HCT116 (cell line): Measurements from ENCODE around the gene ADD2. TPM values are rescaled to one million over a fixed set of nuclear protein-coding genes. Genes with fewer than 3 reads are reported as not detected.

Source experiments
- ATAC-seq: fragments of 200-7000 bp; cut with Tn5 transposase; 2 replicates; pipeline ENCODE4 v1.9.1; 2020; ENCODE audit warnings: mild to moderate bottlenecking, moderate library complexity
- BruUV-seq: library from RNA; stranded (reverse); fragments of 400-500 nt; replicated peaks from 2 replicates; lab custom pipeline; 2021; lab: Mats Ljungman, UMichigan
- CTCF ChIA-PET: fragments of 300-600 bp; sonication (Branson Sonifier 250); formaldehyde crosslinking; loops from one replicate; lab custom pipeline; 2021; ENCODE audit warnings: antibody characterized with exemption; lab: Charles Lee
- POLR2A ChIA-PET: fragments of 300-600, 350-600 bp; sonication (Branson Sonifier 250); formaldehyde crosslinking; loops from one replicate; lab custom pipeline; 2021; ENCODE audit warnings: antibody characterized with exemption; lab: Charles Lee
- RAD21 ChIA-PET, 2 experiments: fragments of 300-600 bp; sonication (Branson Sonifier 250); formaldehyde crosslinking; loops; one replicate each; lab custom pipeline; 2023; ENCODE audit warnings: low total read pairs in 2 of 2; ENCODE audit not compliant: uncharacterized antibody in 2 of 2, unreplicated experiment in 2 of 2, low non-redundant PET in 1 of 2; lab: Charles Lee
- DNase-seq: peaks from one replicate; pipeline ENCODE4 v3.0.0-alpha.2; 2010; ENCODE audit warnings: low read depth, low spot score
- H2AFZ ChIP-seq: fragments of 200-600 bp; shearing (Covaris generic), sonication (generic); 2 replicates; pipeline ENCODE4 v1.6.1; 2017; ENCODE audit warnings: low read depth, mixed run types, mixed read lengths, antibody characterized with exemption, low read length; ENCODE audit not compliant: poor library complexity, severe bottlenecking
- H3K27ac ChIP-seq: 2 replicates; pipeline ENCODE4 v1.5.1; 2012; ENCODE audit warnings: low read depth, low read length
- H3K27me3 ChIP-seq: fragments of 200-600 bp; sonication (generic); 2 replicates; pipeline ENCODE4 v1.6.1; 2016; ENCODE audit warnings: mixed run types, low read length, mixed read lengths; ENCODE audit not compliant: insufficient read depth
- H3K36me3 ChIP-seq, 2 experiments: fragments of 200-500 bp in 1 of 2; fragments of 200-600 bp in 1 of 2; sonication (Bioruptor generic) in 1 of 2; sonication (generic) in 1 of 2; 2 replicates each; pipeline versions ENCODE4 v1.5.1 to v1.6.1; 2014 to 2016; ENCODE audit warnings: low read length in 2 of 2, inconsistent platforms in 1 of 2, mixed read lengths in 1 of 2, mixed run types in 1 of 2; ENCODE audit not compliant: insufficient read depth in 2 of 2, control insufficient read depth in 1 of 2
- H3K4me1 ChIP-seq, 2 experiments: fragments of 200-600 bp in 1 of 2; sonication (generic) in 1 of 2; 2 replicates each; pipeline versions ENCODE4 v1.5.1 to v1.6.1; 2012 to 2017; ENCODE audit warnings: low read length in 2 of 2, inconsistent platforms in 1 of 2, mild to moderate bottlenecking in 1 of 2, mixed read lengths in 1 of 2, mixed run types in 1 of 2, moderate library complexity in 1 of 2; ENCODE audit not compliant: insufficient read depth in 2 of 2, control insufficient read depth in 1 of 2
- H3K4me2 ChIP-seq: fragments of 200-600 bp; sonication (generic); 2 replicates; pipeline ENCODE4 v1.6.1; 2017; ENCODE audit warnings: mixed run types, low read length, mixed read lengths
- H3K4me3 ChIP-seq, 2 experiments: fragments of 200-600 bp in 1 of 2; sonication (generic) in 1 of 2; replicated peaks in 1 of 2; 2 replicates each; pipeline ENCODE4 v1.5.1; 2011 to 2016; ENCODE audit warnings: low read length in 2 of 2, control low read depth in 1 of 2, low read depth in 1 of 2, mild to moderate bottlenecking in 1 of 2, mixed read lengths in 1 of 2, mixed run types in 1 of 2
- H3K79me2 ChIP-seq: fragments of 200-600 bp; sonication (generic); 2 replicates; pipeline ENCODE4 v1.6.1; 2017; ENCODE audit warnings: mild to moderate bottlenecking, mixed run types, low read length, moderate library complexity, mixed read lengths; ENCODE audit not compliant: insufficient read depth
- H3K9ac ChIP-seq: fragments of 200-600 bp; sonication (generic); 2 replicates; pipeline ENCODE4 v1.6.1; 2016; ENCODE audit warnings: low read length, mixed read lengths
- H3K9me2 ChIP-seq: fragments of 200-600 bp; sonication (generic), shearing (Covaris generic); 2 replicates; pipeline ENCODE4 v1.6.1; 2017; ENCODE audit warnings: mixed run types, mild to moderate bottlenecking, moderate library complexity; ENCODE audit not compliant: insufficient read depth
- H3K9me3 ChIP-seq, 2 experiments: fragments of 200-500 bp in 1 of 2; fragments of 200-600 bp in 1 of 2; sonication (Bioruptor generic) in 1 of 2; sonication (generic) in 1 of 2; 2 replicates each; pipeline ENCODE4 v1.6.1; 2014 to 2017; ENCODE audit warnings: low read length in 2 of 2, mixed read lengths in 2 of 2, inconsistent platforms in 1 of 2, low read depth in 1 of 2, mild to moderate bottlenecking in 1 of 2, mixed run types in 1 of 2, moderate library complexity in 1 of 2; ENCODE audit not compliant: control insufficient read depth in 1 of 2, insufficient read depth in 1 of 2
- H4K20me1 ChIP-seq: fragments of 200-600 bp; sonication (generic), shearing (Covaris generic); 2 replicates; pipeline ENCODE4 v1.6.1; 2017; ENCODE audit warnings: mixed run types, mild to moderate bottlenecking, moderate library complexity; ENCODE audit not compliant: insufficient read depth
- CTCF ChIP-seq, 3 experiments: fragments of 200-600 bp in 1 of 3; sonication (generic) in 1 of 3; IDR thresholded peaks in 2 of 3; conservative IDR thresholded peaks in 1 of 3; 2 replicates each; pipeline ENCODE4 v1.5.1; 2012 to 2017; ENCODE audit warnings: low read depth in 2 of 3, low read length in 2 of 3, antibody characterized with exemption in 1 of 3, borderline replicate concordance in 1 of 3, control low read depth in 1 of 3, mild to moderate bottlenecking in 1 of 3, mixed read lengths in 1 of 3, mixed run types in 1 of 3, moderate library complexity in 1 of 3; ENCODE audit not compliant: insufficient read depth in 1 of 3
- ELF1 ChIP-seq: IDR thresholded peaks from 2 replicates; pipeline ENCODE4 v1.6.1; 2012; ENCODE audit warnings: low read depth, borderline replicate concordance
- EZH2phosphoT487 ChIP-seq: fragments of 200-600 bp; IDR thresholded peaks from 2 replicates; pipeline ENCODE4 v1.6.1; 2018; ENCODE audit warnings: antibody characterized with exemption, borderline replicate concordance
- FOSL1 ChIP-seq: IDR thresholded peaks from 2 replicates; pipeline ENCODE4 v1.6.1; 2012; ENCODE audit warnings: low read depth
- MAX ChIP-seq: IDR thresholded peaks from 2 replicates; pipeline ENCODE4 v1.6.1; 2012
- RAD21 ChIP-seq: IDR thresholded peaks from 2 replicates; pipeline ENCODE4 v1.6.1; 2012; ENCODE audit warnings: low read depth, mild to moderate bottlenecking
- YY1 ChIP-seq: IDR thresholded peaks from 2 replicates; pipeline ENCODE4 v1.6.1; 2011; ENCODE audit warnings: low read length, low read depth, moderate library complexity, mild to moderate bottlenecking; ENCODE audit not compliant: insufficient replicate concordance; ENCODE audit errors: extremely low read depth
- ZNF274 ChIP-seq: fragments of 200-500 bp; sonication (Bioruptor generic); IDR thresholded peaks from 2 replicates; pipeline ENCODE4 v1.6.1; 2014; ENCODE audit warnings: mild to moderate bottlenecking, low read depth, low read length, inconsistent platforms
- intact Hi-C: fragments of 100-400 bp; cut with micrococcal nuclease; formaldehyde crosslinking; loops from 2 replicates; pipeline ENCODE4 v1.10.0; 2022
- total RNA-seq: library from RNA; stranded (reverse); gene quantifications from one replicate; pipeline ENCODE4 v1.2.1, GENCODE V29; 2021; ENCODE audit not compliant: unreplicated experiment
- TF ChIP-seq, protein P1 (sequence below): IDR thresholded peaks from 2 replicates; pipeline ENCODE4 v1.6.1; 2011; ENCODE audit warnings: mild to moderate bottlenecking, low read length, moderate library complexity; ENCODE audit not compliant: insufficient replicate concordance; ENCODE audit errors: extremely low read depth

The ADD2 gene
- total RNA-seq, 1 experiment from 2014 or later, result 0.15 TPM

DNA sequence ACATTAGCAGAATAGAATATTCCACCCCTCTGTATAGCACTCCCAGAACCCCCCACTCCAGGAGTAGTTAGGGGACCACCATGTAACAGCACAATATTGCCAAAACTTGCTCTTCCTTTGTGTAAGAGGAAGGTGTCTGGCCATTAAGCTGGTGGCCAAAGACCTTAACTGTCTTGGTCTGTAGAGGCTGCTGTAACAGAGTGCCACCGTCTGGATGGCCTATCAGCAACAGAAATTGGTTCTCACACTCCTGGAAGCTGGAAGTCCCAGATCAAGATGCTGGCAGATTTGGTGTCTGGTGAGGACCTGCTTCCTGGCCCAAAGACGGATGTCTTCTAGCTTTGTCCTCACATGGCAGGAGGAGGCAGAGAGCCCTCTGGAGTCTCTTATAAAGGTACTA lies 152.8 kb downstream of the ADD2 start:
- ChIA-PET POLR2A (interaction anchor here (0.6 kb wide), 1 partner anchor 56 kb away, joined by 3 read pairs; no protein-coding TSS in a partner anchor), RAD21 (interaction anchor here in 1 of 2 experiments (1.0 to 1.4 kb wide), 2 partner anchors 29 to 311 kb away, joined by 3 to 4 read pairs; no protein-coding TSS in a partner anchor), CTCF (interaction anchor here (0.5 to 2.5 kb wide), 5 partner anchors 12 to 311 kb away, joined by 3 to 19 read pairs (median 3); no protein-coding TSS in a partner anchor)
- DNase-seq, result no peak
- Histone ChIP-seq H3K27ac (no peak overlapping the region), H3K4me2 (no peak overlapping the region), H3K36me3 (no peaks in the 10 kb centered on the region), H3K27me3 (no peaks in the 10 kb centered on the region), H3K4me3 (no peak overlapping the region), H3K9me3 (no peaks in the 10 kb centered on the region), H3K4me1 (peaks cover 0 to 2% of the 10 kb centered on the region in 2 experiments; a peak in 1 of 4 replicates), H3K9ac (no peak overlapping the region), H4K20me1 (no peaks in the 10 kb centered on the region), H3K79me2 (no peaks in the 10 kb centered on the region), H3K9me2 (no peaks in the 10 kb centered on the region), H2AFZ (no peak overlapping the region)
- TF ChIP-seq CTCF (IDR thresholded peaks at IDR 0.05 in 2 of 3, conservative IDR thresholded peaks at IDR 0.05 in 1 of 3; ENCODE audit: borderline replicate concordance in 1 of 3, insufficient read depth in 1 of 3, low read depth in 2 of 3, low read length in 2 of 3) (peak in 1 of 3 experiments; percentile 49; a peak in 1 of 6 replicates), MAX (no peak), RAD21 (peak; percentile 74), ELF1 (no peak), EZH2phosphoT487 (no peak), FOSL1 (no peak), ZNF274 (no peak), YY1 (no peak)
- TF ChIP-seq, protein P1, sequence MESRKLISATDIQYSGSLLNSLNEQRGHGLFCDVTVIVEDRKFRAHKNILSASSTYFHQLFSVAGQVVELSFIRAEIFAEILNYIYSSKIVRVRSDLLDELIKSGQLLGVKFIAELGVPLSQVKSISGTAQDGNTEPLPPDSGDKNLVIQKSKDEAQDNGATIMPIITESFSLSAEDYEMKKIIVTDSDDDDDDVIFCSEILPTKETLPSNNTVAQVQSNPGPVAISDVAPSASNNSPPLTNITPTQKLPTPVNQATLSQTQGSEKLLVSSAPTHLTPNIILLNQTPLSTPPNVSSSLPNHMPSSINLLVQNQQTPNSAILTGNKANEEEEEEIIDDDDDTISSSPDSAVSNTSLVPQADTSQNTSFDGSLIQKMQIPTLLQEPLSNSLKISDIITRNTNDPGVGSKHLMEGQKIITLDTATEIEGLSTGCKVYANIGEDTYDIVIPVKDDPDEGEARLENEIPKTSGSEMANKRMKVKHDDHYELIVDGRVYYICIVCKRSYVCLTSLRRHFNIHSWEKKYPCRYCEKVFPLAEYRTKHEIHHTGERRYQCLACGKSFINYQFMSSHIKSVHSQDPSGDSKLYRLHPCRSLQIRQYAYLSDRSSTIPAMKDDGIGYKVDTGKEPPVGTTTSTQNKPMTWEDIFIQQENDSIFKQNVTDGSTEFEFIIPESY, result no peak
- ATAC-seq, result no peak
- intact Hi-C loops, result loop anchor here (1.0 kb wide), 1 partner anchor 116 kb away; no protein-coding TSS in a partner anchor
- BruUV-seq, result no TSS peak
